IMR-90 (cell line): ENCODE results near the gene MYO7B.

Experiments
- BHLHE40 ChIP-seq: fragments of 150-350 bp; IDR thresholded peaks from 2 replicates; pipeline ENCODE4 v1.6.1; 2016; ENCODE audit warnings: mild to moderate bottlenecking, low read depth, low read length
- CHD1 ChIP-seq: IDR thresholded peaks from 2 replicates; pipeline ENCODE4 v1.6.1; 2012; ENCODE audit warnings: low read depth, low read length, improper control_type of control experiment
- CTCF ChIP-seq: conservative IDR thresholded peaks from 2 replicates; pipeline ENCODE4 v1.5.1; 2012; ENCODE audit warnings: mild to moderate bottlenecking, low read depth, low read length, improper control_type of control experiment
- ELK1 ChIP-seq: fragments of 150-350 bp; IDR thresholded peaks from 2 replicates; pipeline ENCODE4 v1.6.1; 2016; ENCODE audit warnings: low read depth, mild to moderate bottlenecking, low read length, moderate library complexity, borderline replicate concordance
- MAZ ChIP-seq: IDR thresholded peaks from 2 replicates; pipeline ENCODE4 v1.6.1; 2012; ENCODE audit warnings: low read depth, mild to moderate bottlenecking, low read length, improper control_type of control experiment, moderate library complexity, borderline replicate concordance
- POLR2A ChIP-seq: IDR thresholded peaks from 2 replicates; pipeline ENCODE4 v1.6.1; 2012; ENCODE audit warnings: mild to moderate bottlenecking, low read depth, low read length
- RAD21 ChIP-seq: IDR thresholded peaks from 2 replicates; pipeline ENCODE4 v1.6.1; 2012; ENCODE audit warnings: low read length, improper control_type of control experiment
- RCOR1 ChIP-seq: IDR thresholded peaks from 2 replicates; pipeline ENCODE4 v1.6.1; 2012; ENCODE audit warnings: mild to moderate bottlenecking, low read length, improper control_type of control experiment; ENCODE audit not compliant: insufficient replicate concordance
- USF2 ChIP-seq: fragments of 150-350 bp; IDR thresholded peaks from 2 replicates; pipeline ENCODE4 v1.6.1; 2017; ENCODE audit warnings: mild to moderate bottlenecking, antibody characterized with exemption, low read length, low read depth

- TF ChIP-seq CTCF (no peak), POLR2A (no peak), USF2 (no peak), MAZ (no peak), ELK1 (no peak), CHD1 (no peak), RAD21 (no peak), RCOR1 (no peak), BHLHE40 (no peak)
These were observed 76.8 kb downstream of the MYO7B start for GRCh38 chr2:127612111-127612822.
